OCI-LY7 (cell line): ENCODE data around the gene C21orf91.

Experiments used
- EZH2phosphoT487 ChIP-seq: fragments of 200-600 bp; sonication (generic); IDR thresholded peaks from 2 replicates; pipeline ENCODE4 v1.6.1; 2018; ENCODE audit warnings: low read depth, borderline replicate concordance, mild to moderate bottlenecking, mixed run types, antibody characterized with exemption, low read length, moderate library complexity, mixed read lengths
- TF ChIP-seq, protein P1 (sequence below): fragments of 200-600 bp; sonication (generic); conservative IDR thresholded peaks from 2 replicates; pipeline ENCODE4 v1.5.1; 2014; ENCODE audit warnings: mild to moderate bottlenecking, antibody characterized with exemption, low read length, moderate library complexity, mixed read lengths

GRCh38 chr21:17780539-17780938, 38.6 kb downstream of the C21orf91 start:
- TF ChIP-seq, protein P1, sequence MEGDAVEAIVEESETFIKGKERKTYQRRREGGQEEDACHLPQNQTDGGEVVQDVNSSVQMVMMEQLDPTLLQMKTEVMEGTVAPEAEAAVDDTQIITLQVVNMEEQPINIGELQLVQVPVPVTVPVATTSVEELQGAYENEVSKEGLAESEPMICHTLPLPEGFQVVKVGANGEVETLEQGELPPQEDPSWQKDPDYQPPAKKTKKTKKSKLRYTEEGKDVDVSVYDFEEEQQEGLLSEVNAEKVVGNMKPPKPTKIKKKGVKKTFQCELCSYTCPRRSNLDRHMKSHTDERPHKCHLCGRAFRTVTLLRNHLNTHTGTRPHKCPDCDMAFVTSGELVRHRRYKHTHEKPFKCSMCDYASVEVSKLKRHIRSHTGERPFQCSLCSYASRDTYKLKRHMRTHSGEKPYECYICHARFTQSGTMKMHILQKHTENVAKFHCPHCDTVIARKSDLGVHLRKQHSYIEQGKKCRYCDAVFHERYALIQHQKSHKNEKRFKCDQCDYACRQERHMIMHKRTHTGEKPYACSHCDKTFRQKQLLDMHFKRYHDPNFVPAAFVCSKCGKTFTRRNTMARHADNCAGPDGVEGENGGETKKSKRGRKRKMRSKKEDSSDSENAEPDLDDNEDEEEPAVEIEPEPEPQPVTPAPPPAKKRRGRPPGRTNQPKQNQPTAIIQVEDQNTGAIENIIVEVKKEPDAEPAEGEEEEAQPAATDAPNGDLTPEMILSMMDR = no peak
- TF ChIP-seq EZH2phosphoT487 = no peak
